Stimulated activated CD4-positive, alpha-beta T cell treated with anti-CD3 and anti-CD28 coated beads, Interleukin-4, amount 100 ng/mL, for 1 hour (primary cell): ENCODE results near the gene APOL2.
"Not testable (repeated sequence)": the region's sequence is repeated elsewhere in the genome, so short reads cannot be mapped to it uniquely, and the experiment has no call there.

Experiments used
- DNase-seq: peaks from one replicate; pipeline ENCODE4 v3.0.0-alpha.2; 2020

Gene APOL2

DNA sequence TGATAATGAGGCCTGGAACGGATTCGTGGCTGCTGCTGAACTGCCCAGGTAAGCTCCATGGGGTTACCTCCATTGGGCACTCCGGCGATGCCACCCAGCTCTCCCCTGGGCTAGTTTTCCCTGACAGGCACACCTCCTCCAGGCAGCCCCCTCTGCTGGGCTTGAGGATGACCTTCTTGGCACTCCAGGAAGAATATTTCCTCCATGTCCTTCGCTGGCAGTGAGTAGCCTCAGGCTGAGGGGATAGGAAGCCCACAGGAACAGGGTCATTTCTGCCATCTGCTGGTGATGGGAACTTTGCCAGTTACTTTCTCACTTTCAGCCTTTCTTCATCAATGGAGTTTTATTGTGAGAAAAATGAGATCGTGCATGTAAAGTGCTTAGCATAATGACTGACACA lies 22.3 kb upstream of the APOL2 start:
- not testable (repeated sequence) for DNase-seq

DNA sequence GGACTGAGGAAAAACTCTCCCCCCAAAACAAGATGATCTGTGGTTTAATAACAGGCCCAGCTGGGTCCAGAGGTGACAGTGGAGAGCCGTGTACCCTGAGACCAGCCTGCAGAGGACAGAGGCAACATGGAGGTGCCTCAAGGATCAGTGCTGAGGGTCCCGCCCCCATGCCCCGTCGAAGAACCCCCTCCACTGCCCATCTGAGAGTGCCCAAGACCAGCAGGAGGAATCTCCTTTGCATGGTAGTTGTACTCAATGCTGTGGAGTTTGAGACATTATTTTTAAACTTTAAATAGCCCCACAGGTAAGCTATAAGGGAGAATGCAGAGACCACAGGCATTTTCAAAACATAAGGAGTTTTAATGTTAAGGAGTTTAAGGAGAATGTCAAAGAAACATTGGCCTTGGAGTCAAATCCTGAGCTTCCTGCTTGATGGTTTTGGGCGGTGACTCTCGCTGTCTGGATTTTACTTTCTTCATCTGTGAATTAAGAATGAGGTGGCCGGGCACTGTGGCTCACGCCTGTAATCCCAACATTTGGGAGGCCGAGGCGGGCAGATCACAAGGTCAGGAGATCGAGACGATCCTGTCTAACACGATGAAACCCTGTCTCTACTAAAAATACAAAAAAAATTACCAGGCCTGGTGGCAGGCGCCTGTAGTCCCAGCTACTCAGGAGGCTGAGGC lies 20.4 kb upstream of the APOL2 start:
- DNase-seq: no peak

DNA sequence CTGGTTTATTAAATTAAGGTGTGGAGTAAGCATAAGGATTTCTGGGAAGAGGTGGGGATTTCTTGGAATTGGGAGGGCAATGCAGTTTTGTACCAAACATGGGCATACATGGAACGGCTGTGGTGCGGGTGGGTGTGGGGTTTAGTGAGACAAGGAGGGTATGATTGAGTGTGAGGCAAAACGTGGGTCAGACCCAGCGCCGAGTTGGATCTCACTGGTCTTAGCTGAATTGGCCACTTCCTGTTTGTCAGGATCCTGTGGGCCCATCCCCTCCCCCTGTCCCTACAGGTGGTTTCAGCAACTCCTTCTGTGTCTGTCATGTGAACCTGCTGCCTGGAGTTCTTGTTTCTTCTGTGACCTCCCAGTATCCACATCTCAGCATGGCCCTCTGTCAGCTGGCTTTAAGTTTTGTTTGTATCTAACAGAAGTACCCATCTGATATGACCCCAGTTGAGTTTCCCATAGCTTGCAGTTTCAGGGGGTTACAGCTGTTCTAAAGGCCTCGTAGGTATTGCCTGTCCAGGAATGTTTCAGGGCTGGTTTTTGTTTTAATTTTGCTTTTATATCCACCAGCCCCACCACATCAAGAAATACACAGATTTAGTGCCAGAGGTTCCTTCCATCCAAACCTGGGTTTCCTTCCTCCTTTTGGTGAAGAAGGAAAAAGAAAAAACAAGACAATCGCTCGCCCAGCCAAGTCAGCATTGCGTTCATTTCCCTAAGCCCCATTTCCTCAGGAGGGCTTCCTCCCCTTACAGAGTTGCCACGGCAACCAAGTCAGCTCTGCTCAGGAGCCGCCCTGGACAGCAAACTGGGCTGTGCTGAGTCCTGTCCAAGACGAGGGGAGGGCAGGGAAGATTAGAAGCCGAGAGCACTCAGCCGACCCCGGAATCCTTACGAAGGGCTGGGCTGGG lies 19.6 kb upstream of the APOL2 start:
- peak; percentile 10 for DNase-seq

DNA sequence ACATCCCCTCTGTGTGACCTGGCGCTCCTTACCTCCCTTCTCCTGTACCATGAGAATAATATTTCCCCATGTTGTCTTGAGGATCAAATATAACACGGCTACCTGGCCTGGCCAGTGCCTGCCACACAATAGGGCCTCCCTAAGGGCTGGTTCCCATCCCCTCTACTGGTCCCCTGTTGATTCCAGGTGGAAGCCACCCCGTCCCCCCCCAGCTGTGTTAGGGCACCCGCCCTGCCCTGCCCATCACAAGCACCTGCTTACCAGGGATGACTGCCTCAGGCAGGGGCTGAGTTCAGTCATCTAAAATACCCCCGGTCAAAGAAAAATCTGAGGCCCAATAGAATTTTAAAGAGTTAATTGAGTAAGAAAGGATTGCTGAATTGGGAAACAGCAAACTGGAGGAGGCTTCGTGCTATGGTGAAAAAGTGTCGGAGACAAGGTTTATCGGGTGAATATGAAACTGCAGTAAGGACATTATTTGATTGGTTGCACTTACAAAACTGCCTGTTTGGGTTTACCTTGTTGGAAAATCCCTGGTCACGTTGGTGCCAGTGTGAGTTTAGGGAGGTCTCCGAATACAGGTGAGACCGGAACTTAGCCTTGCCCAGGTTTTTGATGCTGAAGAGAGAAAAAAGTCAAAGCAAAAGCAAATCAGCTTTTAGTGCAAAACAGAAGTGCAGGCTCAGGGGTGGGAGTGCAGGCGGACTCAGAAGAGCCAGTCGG lies 18.8 kb upstream of the APOL2 start:
- no peak for DNase-seq

DNA sequence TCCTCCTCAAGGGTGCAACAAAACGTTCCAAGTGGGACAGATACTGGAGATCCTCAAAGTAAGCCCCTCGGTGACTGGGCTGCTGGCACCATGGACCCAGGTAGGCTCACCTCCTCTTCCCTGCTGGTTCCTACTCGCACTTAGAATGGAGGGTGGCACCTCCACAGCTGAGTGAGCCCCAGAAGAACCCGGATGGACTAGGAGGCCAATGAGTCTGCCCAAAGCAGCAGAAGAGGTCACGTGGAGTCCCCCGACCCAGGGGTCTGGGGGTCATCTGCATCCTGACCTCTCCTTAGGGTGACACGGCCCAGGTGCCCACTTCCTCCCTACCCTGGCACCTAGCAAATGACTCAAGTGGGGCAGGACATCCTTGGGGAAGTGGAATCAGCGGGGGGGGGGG lies 18.0 kb upstream of the APOL2 start:
- DNase-seq: no peak

DNA sequence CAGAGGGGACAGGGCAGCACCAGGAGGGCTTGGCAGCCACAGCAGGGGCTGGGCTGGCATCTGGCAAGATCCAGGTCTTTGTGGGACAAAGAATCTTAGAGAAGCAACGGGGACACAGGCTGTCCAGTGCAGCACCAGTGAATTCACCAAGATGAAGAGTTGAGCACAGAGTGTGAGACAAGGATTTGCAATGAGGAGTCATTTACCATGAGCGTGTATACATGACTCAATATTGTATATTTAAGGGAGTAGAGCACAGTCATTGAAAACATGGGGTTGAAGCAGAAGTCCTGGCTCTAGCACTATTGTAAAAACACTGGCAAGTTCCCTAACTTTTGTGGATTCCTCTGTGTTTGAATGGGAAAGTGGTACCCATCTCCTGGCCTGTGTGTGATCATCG lies 17.2 kb upstream of the APOL2 start:
- no peak for DNase-seq

DNA sequence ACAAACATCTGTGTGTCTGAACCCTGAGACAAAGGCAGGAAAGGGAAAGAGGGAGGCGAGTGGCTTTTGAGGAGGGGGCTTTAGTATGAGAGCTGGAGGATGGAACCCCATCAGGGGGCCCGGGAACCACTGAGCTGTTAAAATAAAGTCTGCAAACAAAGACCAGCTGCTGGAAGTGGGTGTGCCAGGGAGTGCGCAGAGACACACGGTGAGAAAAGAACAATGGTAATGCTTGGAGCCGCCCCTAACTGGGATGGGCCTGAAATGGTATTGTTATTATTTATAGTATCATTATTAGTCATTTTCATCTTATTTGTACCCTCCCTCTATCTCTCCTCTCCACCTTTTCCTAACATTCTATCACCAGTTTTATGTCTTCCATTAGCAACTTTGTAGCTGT lies 16.2 kb upstream of the APOL2 start:
- DNase-seq: not testable (repeated sequence)

DNA sequence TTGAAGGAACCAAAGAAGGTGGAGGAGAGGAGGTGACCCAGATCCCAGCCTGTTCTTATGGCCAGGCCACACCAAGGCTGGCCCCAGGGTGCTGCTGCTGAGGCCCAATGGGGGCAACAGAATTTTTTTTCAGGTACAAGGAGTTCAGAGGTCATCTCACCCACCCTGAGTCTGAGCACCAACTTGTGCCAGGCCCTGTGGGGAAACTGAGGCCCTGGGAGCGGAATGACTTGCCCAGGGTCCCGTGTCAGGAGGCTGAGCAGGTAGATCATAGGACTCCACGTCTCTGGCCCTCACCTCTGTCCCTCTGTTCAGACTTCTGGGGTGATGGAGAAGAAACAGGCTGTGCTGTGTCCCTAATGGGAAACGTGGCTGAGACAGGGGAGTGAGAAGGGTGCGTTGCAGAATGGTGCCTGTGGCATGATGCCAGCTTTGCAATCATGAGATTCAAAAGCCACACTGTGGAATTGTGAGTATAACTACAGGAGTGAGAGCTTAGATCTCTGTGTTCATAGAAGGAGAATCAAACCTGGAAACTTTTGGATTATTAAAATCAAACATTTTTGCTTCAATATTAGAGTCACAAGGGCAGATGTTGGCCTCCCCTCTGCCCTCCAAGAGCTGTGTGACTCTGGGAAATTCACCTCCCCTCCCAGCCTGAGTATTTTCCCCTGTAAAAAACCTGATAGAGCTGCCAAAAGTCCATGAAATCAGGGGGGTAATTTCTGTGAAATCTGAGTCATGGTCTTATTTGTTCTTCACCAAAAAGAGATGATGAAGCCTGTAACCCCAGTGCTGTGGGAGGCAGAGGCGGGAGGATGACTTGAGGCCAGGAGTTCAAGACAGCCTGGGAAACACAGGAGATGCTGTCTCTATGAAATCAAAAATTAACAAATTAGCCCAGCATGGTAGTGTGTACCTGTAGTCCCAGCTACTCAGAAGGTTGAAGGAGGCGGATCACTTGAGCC lies 14.5 kb upstream of the APOL2 start:
- DNase-seq: peak; percentile 66

DNA sequence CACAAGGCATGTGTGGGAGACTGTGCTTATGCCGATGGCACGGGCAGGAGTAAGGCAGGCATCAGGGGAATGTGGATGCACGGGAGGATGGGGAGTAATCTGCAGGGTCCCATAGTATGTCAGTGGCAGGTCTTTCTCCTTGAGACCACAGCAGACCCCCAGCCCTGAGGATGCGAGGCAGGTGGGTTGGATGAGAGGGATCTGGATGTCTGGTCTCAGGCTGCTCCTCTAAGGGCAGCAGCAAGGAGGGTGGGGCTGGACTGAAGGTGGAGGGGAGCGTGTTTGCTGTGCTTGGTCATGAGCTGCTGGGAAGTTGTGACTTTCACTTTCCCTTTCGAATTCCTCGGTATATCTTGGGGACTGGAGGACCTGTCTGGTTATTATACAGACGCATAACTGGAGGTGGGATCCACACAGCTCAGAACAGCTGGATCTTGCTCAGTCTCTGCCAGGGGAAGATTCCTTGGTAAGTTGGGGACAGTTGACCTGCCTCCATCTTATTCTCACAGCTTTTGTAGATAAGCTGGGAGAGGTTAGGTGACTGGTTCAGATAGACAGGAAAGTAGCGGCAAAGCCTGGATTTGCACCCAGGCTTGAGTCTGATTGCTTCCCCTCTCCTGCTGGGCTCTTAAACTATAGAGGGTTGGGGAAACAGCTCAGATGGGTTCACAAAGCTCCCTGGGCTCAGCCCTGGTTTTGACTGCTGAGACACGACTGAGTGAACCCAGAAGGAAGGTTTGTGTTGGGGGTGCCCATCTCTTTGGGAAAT lies 13.6 kb upstream of the APOL2 start, which contains the start of gene APOL1:
APOL1 (plus strand) TSS at position 380 of the 769 bp plus-strand sequence. CDS start 1,823 bp downstream, outside the sequence.
- peak; percentile 54 for DNase-seq

DNA sequence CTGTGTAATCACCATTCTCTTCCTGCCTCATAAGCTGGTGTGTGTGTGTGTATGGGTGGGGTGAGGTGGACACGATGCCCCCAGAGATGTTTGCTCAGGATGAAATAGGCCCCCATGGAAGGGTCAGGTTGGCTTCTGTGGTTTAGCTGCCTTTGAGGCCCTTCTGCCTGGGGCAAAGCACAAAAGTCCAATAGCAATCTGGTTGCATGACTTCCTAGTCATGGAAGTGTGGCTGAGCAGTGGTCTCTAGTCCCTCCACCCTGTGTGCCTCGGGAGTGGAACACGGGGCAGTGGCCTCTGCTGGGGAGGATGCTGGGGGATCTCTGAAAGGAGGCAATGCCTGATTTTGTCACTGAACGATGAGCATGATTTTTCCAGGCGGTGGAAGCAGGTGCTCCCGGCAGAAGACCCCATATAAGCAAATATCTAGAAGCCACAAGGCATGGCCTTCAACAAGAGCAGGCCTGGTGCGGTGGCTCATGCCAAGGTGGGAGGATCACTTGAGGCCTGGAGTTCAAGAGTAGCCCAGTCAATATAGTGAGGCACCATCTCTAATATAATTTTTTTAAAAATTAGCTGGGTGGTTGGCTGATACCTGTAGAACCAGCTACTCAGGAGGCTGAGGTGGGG lies 12.8 kb upstream of the APOL2 start:
- DNase-seq: not testable (repeated sequence)

DNA sequence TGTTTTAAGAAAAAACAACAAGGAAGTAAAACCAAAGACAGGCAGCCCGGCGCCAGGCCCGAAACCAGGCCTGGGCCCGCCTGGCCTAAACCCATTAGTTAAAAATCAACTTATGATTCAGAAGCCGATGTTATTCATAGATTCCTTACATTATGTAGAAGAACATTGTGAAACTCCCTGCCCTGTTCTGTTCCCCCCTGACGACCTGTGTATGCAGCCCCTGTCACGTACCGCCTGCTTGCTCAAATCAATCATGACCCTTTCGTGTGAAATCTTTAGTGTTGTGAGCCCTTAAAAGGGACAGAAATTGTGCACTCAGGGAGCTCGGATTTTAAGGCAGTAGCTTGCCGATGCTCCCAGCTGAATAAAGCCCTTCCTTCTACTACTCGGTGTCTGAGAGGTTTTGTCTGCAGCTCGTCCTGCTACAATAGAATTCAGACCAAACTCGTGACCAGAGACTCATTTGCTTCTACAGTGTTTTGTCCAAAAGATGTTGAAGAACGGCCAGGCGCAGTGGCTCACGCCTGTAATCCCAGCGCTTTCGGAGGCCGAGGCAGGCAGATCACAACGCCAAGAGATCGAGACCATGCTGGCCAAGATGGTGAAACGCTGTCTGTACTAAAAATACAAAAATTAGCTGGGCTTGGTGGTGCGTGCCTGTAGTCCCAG lies 11.1 kb upstream of the APOL2 start:
- not testable (repeated sequence) for DNase-seq

DNA sequence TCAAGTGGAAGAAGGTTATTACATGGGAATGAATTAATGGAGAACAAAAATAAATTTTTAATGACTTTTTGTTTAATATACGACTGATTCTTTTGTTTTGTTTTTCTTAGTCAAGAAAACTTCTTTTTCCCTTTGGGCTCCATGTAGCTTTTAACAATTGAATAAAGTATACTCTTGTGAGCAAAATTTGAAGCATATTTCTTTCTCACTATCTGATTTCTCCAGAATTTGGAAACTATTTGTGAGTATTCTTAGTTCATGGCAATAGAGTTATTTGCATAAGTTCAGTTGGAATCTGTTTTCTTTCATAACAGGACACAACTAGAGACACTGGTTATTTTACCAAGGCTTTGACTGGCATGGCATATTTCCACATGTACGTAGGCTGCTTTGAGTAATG lies 9.8 kb upstream of the APOL2 start:
- no peak for DNase-seq

DNA sequence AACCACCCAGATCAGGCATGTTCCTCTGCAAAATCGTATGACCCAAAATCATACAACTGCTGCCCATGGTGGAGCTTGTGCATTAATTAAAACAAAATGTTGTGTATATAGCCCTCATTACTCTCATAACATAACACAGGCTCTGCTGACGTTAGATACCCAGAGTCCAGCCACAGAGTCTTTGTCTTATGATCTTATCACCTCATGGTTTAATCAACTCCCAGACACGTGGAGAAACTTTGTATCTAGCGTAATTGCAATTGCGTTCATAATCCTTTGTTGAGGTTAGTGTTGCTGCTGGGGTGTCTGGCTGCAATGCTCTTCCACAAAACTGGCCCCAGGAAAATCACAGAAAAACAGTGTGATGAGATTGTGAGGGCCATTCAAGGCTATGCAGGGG lies 8.6 kb upstream of the APOL2 start:
- DNase-seq: no peak

DNA sequence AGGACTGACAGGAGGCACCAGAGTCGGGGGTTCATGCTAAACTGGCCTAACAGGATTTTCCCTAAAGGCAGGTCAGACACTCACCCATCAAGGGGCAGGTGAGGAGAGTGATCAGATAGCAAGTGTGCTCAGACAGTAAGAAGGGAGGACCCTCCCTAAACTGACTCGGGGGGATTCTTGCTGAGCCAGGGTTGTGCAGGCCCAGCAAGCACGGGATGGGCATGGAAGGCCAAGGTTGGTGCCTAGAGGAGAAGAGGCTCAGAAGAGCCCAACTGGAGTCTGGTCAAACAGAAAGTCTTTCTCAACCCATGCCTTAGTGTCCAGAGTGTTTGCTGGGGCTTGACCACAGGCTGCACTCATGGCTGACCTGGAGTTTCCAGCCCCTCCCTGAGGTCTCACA lies 7.4 kb upstream of the APOL2 start:
- no peak for DNase-seq

DNA sequence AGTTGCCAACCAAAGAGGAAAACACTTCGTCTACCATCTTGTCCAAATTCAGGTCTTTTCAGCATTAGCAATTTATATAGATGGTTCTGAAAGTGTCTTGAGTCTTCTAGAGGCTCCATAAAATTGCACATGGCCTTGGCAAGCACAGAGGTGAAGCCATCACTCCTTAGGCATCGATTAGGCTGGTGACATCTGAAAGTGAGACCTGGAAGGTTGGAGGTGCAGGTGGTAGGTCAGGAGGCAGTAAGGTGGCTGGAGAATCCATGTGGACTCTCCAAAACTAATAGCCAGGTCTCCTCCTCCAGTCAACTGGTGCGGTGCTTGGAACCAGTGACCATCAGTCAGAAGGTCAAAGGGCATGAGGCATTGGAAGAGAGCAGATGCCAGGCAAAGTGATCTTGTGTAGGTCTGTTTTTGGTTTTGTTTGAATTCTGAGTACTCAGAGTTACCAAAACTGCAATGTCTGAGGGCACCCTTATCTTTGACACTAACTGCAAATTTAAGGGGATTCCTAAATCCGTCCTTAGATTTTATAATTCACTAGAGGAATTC lies 6.6 kb upstream of the APOL2 start:
- no peak for DNase-seq

DNA sequence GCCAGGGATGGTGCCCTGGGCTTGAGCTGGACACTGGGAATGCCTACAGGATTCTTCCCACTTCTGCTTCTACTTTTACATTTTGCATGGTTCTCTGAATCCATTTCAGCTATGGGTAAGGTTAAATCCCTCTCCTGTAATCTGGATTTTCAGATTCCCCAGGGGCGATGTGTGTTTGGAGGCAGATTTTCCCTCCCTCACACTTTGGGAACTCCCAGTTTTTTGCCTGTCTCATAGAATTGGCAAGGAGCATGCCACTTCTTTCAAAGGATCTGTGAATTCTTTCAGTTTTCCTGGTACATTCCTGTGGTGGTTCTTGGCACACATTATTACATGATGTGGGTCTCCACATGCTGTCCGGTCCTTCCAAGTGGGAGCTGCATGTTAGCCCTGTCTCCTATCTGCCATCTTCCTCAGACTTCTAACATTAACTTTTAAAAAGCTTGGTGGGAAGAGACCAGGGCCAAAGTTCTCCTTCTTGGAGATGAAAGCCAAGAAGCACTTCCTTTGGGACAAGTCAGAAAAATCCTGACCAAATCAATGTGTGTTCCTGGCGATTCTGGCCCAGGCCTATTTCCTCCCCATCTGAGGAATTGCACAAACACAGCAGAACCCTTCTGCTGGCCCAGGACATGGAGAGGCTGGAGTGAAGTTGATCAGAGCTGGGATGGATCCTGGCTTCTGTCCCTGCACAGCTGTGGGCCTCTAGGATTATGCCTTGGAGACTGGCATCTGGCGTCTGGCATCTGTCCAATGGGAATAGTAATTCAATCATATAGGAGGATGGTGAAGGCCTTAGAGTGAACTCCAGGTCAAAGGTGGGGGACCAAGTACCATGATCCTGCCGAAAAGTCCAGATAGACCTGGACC lies 5.4 kb upstream of the APOL2 start:
- DNase-seq: no peak

DNA sequence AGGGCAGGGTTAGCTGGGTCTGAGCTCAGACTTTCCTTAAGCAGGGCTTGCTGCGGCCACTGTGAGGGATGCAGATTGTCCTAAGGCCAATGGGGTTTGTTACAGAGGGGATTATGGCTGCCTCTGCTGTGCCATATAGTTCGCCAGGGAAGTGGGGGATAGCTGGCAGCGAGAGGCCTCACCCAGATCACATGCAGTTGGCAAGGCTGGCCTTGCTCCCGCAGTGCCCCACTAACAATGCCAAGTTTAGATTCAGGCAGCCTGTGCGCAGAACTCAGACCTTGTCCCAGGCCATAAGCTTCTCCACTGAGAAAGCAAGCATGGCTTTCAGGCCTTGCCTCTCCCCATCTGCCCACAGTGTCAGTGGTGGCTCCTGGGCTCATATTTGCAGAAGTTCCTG lies 4.7 kb upstream of the APOL2 start:
- DNase-seq: no peak

DNA sequence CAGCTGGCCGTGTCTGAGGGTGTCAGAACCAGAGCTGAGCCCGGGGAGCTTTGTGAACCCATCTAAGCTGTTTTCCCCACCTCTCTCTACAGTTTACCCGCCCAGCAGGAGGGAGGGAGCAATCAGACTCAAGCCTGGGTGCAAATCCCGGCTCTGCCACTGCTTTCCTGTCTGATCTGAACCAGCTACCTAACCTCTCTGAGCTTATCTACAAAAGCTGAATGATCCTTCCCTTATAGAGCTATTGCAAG lies 252 bp downstream of the APOL2 start:
- no peak for DNase-seq
